HG03045 (cell line): ENCODE measurements around the gene PRPH.
A peak's percentile ranks its signal among the peaks of the same experiment; 100 is the strongest.
"Not testable (repeated sequence)": the region's sequence is repeated elsewhere in the genome, so short reads cannot be mapped to it uniquely, and the experiment has no call there.

Experiments used
- ATAC-seq: cut with Tn5 transposase; IDR thresholded peaks from one replicate; pipeline ENCODE4 v1.9.1; 2021; ENCODE audit warnings: mild to moderate bottlenecking, moderate library complexity; ENCODE audit not compliant: unreplicated experiment

PRPH gene

GRCh38 chr12:49298160-49298559 is 3.2 kb downstream of the PRPH start:
- no peak for ATAC-seq

GRCh38 chr12:49301760-49302159 is 6.8 kb downstream of the PRPH start:
- no peak for ATAC-seq

- no peak for ATAC-seq
These were observed 9.2 kb downstream of the PRPH start for GRCh38 chr12:49304161-49304560.

- ATAC-seq = no peak
These were observed 11.0 kb downstream of the PRPH start for GRCh38 chr12:49305762-49306510.

- no peak for ATAC-seq
These were observed 14.4 kb downstream of the PRPH start for GRCh38 chr12:49309386-49309785.

GRCh38 chr12:49310451-49311000 is 15.6 kb downstream of the PRPH start:
- ATAC-seq = not testable (repeated sequence)

GRCh38 chr12:49314811-49315210 is 19.9 kb downstream of the PRPH start:
- no peak for ATAC-seq

- ATAC-seq = not testable (repeated sequence)
These were observed 22.2 kb downstream of the PRPH start for GRCh38 chr12:49317118-49317517.

GRCh38 chr12:49320411-49321103 is 25.6 kb downstream of the PRPH start:
- ATAC-seq = not testable (repeated sequence)

- ATAC-seq = no peak
These were observed 27.4 kb downstream of the PRPH start for GRCh38 chr12:49322367-49322707.

- peak; percentile 98 for ATAC-seq
These were observed 28.0 kb downstream of the PRPH start, which contains the start of gene TROAP for GRCh38 chr12:49322708-49323523. Gene TROAP, plus strand, starts transcription at chr12:49323255. Its CDS starts 354 bp downstream, at chr12:49323609.

GRCh38 chr12:49323524-49324097 is 28.7 kb downstream of the PRPH start:
- no peak for ATAC-seq

- no peak for ATAC-seq
These were observed 30.7 kb downstream of the PRPH start for GRCh38 chr12:49325606-49326005.

GRCh38 chr12:49327368-49327767 is 32.4 kb downstream of the PRPH start:
- no peak for ATAC-seq

GRCh38 chr12:49327887-49328286 is 32.9 kb downstream of the PRPH start:
- ATAC-seq = no peak

GRCh38 chr12:49328816-49329215 is 33.9 kb downstream of the PRPH start:
- no peak for ATAC-seq

GRCh38 chr12:49330032-49330619 is 35.2 kb downstream of the PRPH start:
- ATAC-seq = no peak

GRCh38 chr12:49330631-49331379 is 35.9 kb downstream of the PRPH start:
- no peak for ATAC-seq

GRCh38 chr12:49331380-49332222 is 36.7 kb downstream of the PRPH start:
- ATAC-seq = no peak
